ENCODE results near the gene SYN1. TPM values are rescaled to one million over a fixed set of nuclear protein-coding genes. Genes with fewer than 3 reads are reported as not detected.
A peak's percentile ranks its signal among the peaks of the same experiment; 100 is the strongest.

SYN1 gene
- total RNA-seq, 1 donor from 2014 or later, result not detected

DNA sequence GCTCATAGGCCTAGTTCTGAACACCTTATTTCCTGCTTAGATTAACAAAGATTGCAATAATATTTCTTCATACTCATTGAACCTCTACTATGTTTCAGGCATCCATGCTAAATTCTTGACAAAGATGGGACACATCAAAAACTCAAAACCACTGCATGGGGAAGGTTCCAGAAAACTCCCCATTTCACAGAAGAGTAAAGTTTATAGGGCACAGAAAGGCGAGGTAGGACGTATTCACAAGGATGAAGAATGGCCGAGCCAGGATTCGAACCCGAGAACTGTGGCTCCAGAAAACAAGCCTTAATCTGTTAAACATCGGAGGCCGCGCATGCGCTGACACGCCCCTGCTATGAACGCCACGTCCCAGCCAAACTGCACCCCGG lies 38.6 kb upstream of the SYN1 start:
- Mint-ChIP-seq H3K27ac (no peak overlapping the region), H3K9me3 (no peaks in the 10 kb centered on the region), H3K4me3 (peak overlapping the region; percentile 87), H3K27me3 (ENCODE audit: insufficient read depth, low read depth) (peaks cover 2% of the 10 kb centered on the region), H3K4me1 (peaks cover 2% of the 10 kb centered on the region), H3K36me3 (no peaks in the 10 kb centered on the region)
- Histone ChIP-seq H3K79me2 (ENCODE audit: low read depth) (peaks cover 7% of the 10 kb centered on the region), H3K27ac (no peak overlapping the region), H3K9me3 (ENCODE audit: low read depth) (no peaks in the 10 kb centered on the region), H4K20me1 (ENCODE audit: low read depth) (no peaks in the 10 kb centered on the region), H3K4me1 (no peaks in the 10 kb centered on the region), H3K4me3 (peak overlapping the region; percentile 50), H2AFZ (replicated peaks) (peak overlapping the region; percentile 11), H3K36me3 (no peaks in the 10 kb centered on the region), H3F3A (ENCODE audit: low read depth) (peaks cover 16% of the 10 kb centered on the region), H3K27me3 (no peaks in the 10 kb centered on the region), H3K9ac (no peak overlapping the region), H3K4me2 (peak overlapping the region; percentile 68)
- no peak for DNase-seq (ENCODE audit: low spot score)
- no peak for TF ChIP-seq EZH2 (IDR thresholded peaks at IDR 0.05)
- TF ChIP-seq, protein P1, sequence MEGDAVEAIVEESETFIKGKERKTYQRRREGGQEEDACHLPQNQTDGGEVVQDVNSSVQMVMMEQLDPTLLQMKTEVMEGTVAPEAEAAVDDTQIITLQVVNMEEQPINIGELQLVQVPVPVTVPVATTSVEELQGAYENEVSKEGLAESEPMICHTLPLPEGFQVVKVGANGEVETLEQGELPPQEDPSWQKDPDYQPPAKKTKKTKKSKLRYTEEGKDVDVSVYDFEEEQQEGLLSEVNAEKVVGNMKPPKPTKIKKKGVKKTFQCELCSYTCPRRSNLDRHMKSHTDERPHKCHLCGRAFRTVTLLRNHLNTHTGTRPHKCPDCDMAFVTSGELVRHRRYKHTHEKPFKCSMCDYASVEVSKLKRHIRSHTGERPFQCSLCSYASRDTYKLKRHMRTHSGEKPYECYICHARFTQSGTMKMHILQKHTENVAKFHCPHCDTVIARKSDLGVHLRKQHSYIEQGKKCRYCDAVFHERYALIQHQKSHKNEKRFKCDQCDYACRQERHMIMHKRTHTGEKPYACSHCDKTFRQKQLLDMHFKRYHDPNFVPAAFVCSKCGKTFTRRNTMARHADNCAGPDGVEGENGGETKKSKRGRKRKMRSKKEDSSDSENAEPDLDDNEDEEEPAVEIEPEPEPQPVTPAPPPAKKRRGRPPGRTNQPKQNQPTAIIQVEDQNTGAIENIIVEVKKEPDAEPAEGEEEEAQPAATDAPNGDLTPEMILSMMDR (IDR thresholded peaks at IDR 0.05), result no peak
- no peak for TF ChIP-seq EZH2phosphoT487 (IDR thresholded peaks at IDR 0.05)

DNA sequence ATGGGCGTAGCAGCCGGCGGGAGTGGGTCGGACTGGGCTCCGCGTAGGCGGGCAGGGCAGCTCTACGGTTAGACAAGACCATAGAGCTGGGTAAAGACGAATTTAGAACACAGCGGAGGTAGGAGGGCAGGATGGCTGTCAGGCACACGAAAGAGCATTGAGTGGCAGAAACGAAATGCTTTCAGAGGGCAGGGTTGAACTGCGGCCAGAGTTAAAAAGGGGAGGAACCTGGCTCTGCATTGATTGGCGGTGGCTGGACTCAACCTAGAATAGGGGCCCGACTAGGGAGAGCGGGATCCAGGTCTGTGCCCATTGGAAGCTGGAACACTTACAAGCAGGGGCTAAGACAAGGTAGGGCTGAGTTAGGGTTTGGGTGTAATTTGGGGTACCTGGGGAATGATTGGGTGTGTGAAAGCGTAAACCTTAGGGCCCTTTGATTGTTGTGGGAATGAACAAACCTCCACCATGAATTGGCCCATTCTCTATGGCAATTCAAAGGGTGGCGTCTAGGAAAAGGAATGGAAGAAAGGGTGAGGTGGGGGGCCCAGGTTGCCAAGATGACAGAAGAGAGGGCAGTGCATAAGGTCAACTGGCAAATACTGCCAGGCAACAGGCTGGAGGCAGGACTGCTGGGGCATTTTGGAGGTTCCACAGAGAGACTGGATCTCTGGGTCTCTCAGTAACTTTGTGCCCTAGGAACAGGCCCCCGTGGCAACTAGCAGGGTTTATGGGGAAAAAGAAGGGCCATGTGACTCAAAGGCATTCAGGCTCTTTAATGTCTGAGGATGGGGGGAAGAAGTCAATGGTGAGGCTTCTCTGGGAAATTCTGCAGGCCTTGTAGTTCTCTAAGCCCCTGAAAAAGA lies 31.6 kb upstream of the SYN1 start:
- Histone ChIP-seq H3K4me3 (peak overlapping the region; percentile 53), H3K79me2 (ENCODE audit: low read depth) (peaks cover 24% of the 10 kb centered on the region), H4K20me1 (ENCODE audit: low read depth) (no peaks in the 10 kb centered on the region), H3K4me1 (peaks cover 4% of the 10 kb centered on the region), H3K36me3 (no peaks in the 10 kb centered on the region), H3K9ac (no peak overlapping the region), H3K9me3 (ENCODE audit: low read depth) (no peaks in the 10 kb centered on the region), H2AFZ (replicated peaks) (no peak overlapping the region), H3K4me2 (peak overlapping the region; percentile 81), H3K27ac (peak overlapping the region; percentile 37), H3F3A (ENCODE audit: low read depth) (peaks cover 9% of the 10 kb centered on the region), H3K27me3 (no peaks in the 10 kb centered on the region)
- Mint-ChIP-seq H3K27ac (peak overlapping the region; percentile 95), H3K27me3 (ENCODE audit: insufficient read depth, low read depth) (no peaks in the 10 kb centered on the region), H3K9me3 (peaks cover 15% of the 10 kb centered on the region), H3K36me3 (no peaks in the 10 kb centered on the region), H3K4me3 (peak overlapping the region; percentile 85), H3K4me1 (peaks cover 20% of the 10 kb centered on the region)
- TF ChIP-seq EZH2phosphoT487 (IDR thresholded peaks at IDR 0.05) (no peak), EZH2 (IDR thresholded peaks at IDR 0.05) (no peak)
- TF ChIP-seq, protein P1 (IDR thresholded peaks at IDR 0.05), result no peak
- DNase-seq (ENCODE audit: low spot score), result no peak

DNA sequence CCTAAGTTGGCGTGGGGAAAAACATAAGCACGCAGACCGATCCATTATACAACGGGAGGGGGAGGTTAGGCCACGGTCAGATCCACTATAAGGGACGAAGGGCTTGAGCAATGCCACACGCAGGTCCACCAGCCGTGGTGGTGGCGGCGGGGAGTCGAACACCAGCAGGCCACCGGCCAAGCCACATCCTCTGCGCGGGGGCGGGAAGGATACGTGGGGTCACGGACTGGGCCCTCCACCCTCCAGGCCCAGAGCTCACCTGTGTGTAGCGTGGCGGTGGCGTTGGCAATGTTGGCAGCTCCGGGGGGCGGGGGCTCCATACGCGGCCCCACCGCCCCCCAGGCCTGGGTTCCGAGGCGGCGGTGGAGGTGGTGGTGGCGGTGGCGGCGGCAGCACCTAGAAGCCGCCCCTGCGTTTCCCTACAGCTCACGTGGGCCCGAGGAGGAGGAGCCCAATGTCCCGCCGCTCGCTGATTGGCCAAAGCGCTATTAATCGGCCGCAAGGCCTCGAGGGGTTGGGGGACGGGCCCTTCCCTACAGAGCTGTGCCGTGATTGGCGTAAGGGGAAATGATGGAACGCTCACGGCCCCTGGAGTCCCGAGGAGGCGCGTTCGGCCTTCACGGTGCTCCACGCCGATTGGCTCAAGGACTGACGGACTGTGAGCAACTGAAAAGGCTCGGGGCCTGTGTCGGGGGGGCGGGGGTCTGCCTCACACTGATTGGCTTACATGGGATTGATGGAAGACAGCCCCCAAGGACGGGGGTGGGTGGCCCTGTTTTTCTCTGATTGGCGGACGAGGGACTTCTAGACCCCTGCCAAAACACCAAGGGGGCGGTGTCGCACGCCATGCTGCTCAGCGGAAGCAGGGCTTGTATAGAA lies 30.7 kb upstream of the SYN1 start, which contains the start of gene ELK1:
ELK1 (minus strand) TSS at position 400 of the 879 bp plus-strand sequence. CDS start 9,122 bp downstream, outside the sequence.
- H3K9ac ChIP-seq, result peak within 1 kb of the TSS; percentile 71
- Mint-ChIP-seq H3K4me1 (peaks cover 20% of the 10 kb centered on the region), H3K4me3 (peak within 1 kb of the TSS; percentile 85), H3K27ac (peak within 1 kb of the TSS; percentile 95), H3K27me3 (ENCODE audit: insufficient read depth, low read depth) (peaks cover under 1% of the 10 kb centered on the region), H3K36me3 (no peaks in the 10 kb centered on the region), H3K9me3 (peaks cover 15% of the 10 kb centered on the region)
- H3K27me3 ChIP-seq, result no peaks in the 10 kb centered on the region
- H2AFZ ChIP-seq (replicated peaks), result no peak within 1 kb of the TSS
- H3K4me2 ChIP-seq, result peak within 1 kb of the TSS; percentile 81
- peak within 1 kb of the TSS; percentile 37 for H3K27ac ChIP-seq
- peak within 1 kb of the TSS; percentile 93 for H3K4me3 ChIP-seq
- TF ChIP-seq EZH2phosphoT487 (IDR thresholded peaks at IDR 0.05) (no peak), EZH2 (IDR thresholded peaks at IDR 0.05) (no peak)
- TF ChIP-seq, protein P1 (IDR thresholded peaks at IDR 0.05), result no peak
- DNase-seq (ENCODE audit: low spot score), result peak; percentile 97
- H3K79me2 ChIP-seq (ENCODE audit: low read depth), result peaks cover 24% of the 10 kb centered on the region
- H3K9me3 ChIP-seq (ENCODE audit: low read depth), result no peaks in the 10 kb centered on the region
- H3F3A ChIP-seq (ENCODE audit: low read depth), result peaks cover 9% of the 10 kb centered on the region
- H3K4me1 ChIP-seq, result peaks cover 4% of the 10 kb centered on the region
- H3K36me3 ChIP-seq, result no peaks in the 10 kb centered on the region
- H4K20me1 ChIP-seq (ENCODE audit: low read depth), result no peaks in the 10 kb centered on the region

Data from neural progenitor cell (in vitro differentiated cells).